Measurements from ENCODE around the gene RERE. TPM values are rescaled to one million over a fixed set of nuclear protein-coding genes. Genes with fewer than 3 reads are reported as not detected.

RERE gene
- total RNA-seq, 2 experiments from 2014 or later: 73.1 to 211 TPM

- Histone ChIP-seq H3K4me2 (ENCODE audit: low read length) (no peak overlapping the region), H3K4me1 (ENCODE audit: insufficient read depth, low read length, poor library complexity, severe bottlenecking) (peaks cover 5% of the 10 kb centered on the region), H3K79me2 (ENCODE audit: insufficient read depth, low read depth, low read length) (no peaks in the 10 kb centered on the region), H3K9me2 (ENCODE audit: insufficient read depth, low read length) (no peaks in the 10 kb centered on the region), H3K4me3 (ENCODE audit: low read depth, low read length, poor library complexity, severe bottlenecking) (no peak overlapping the region), H3K36me3 (ENCODE audit: insufficient read depth, low read length) (no peaks in the 10 kb centered on the region), H3K27ac (ENCODE audit: low read depth, low read length, poor library complexity, severe bottlenecking) (no peak overlapping the region), H4K20me1 (ENCODE audit: insufficient read depth, low read length) (no peaks in the 10 kb centered on the region), H2AFZ (ENCODE audit: low read length) (no peak overlapping the region), H3K9me3 (ENCODE audit: low read length) (no peaks in the 10 kb centered on the region)
- no TSS peak for BruUV-seq (replicated peaks)
- POLR2A ChIA-PET: interaction anchor here (0.6 kb wide), 1 partner anchor 530 kb away, joined by 3 read pairs; no protein-coding TSS in a partner anchor
- DNase-seq (ENCODE audit: low spot score): no peak
- TF ChIP-seq CTCF (conservative IDR thresholded peaks at IDR 0.05; ENCODE audit: low read length) (no peak), EZH2phosphoT487 (IDR thresholded peaks at IDR 0.05; ENCODE audit: borderline replicate concordance, low read depth, low read length) (no peak)
- CTCF ChIA-PET (ENCODE audit: unreplicated experiment): interaction anchor here (1.2 kb wide), 1 partner anchor 9 kb away, joined by 4 read pairs; no protein-coding TSS in a partner anchor
- intact Hi-C loops (cut with micrococcal nuclease; ENCODE audit: unreplicated experiment): no loop called here
Observed at GRCh38 chr1:8839990-8840389, 22.6 kb upstream of the RERE start.

DNA sequence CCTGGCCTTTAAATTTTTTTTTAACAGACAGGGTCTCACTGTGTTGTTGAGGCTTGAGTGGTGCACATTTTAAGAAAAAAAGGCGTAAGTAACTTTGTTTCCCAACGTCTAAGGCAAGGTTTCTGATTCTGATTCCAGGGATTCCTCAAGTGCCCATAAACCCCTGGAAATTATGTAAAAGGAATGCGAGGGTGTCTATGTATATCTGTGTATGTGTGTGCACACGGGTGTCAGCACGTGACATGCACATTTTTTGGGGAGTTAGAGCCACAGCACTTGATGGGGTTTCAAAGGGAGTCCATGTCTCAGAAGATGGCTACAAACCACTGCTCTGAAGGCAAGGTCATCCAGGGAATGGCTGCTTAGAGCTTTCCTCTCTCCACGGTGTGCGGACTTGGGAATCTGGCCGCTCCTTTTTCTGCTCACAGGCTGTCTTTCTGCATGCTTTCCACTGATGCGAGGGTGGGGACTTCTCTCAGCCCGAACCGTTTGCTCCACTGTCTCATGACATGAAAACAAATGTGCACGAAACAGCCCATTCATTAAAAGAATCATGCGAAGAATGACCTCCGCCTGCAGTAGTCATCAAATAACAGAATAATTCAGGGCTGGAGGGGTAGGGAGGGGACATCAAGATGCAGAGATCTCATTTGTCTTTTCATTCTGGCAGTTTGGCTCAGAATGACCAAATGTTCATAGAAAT, 18.7 kb upstream of the RERE start:
- POLR2A ChIA-PET: interaction anchor here (0.9 kb wide), 1 partner anchor 46 kb away, joined by 4 read pairs; no protein-coding TSS in a partner anchor

More for the DNA sequence above, 18.7 kb upstream of the RERE start:
- no peaks in the 10 kb centered on the region for H3K9me3 ChIP-seq (ENCODE audit: low read length)
- DNase-seq (ENCODE audit: low spot score): no peak
- H2AFZ ChIP-seq (ENCODE audit: low read length): no peak overlapping the region
- H3K4me3 ChIP-seq (ENCODE audit: low read depth, low read length, poor library complexity, severe bottlenecking): no peak overlapping the region
- no peaks in the 10 kb centered on the region for H4K20me1 ChIP-seq (ENCODE audit: insufficient read depth, low read length)
- H3K36me3 ChIP-seq (ENCODE audit: insufficient read depth, low read length): no peaks in the 10 kb centered on the region
- BruUV-seq (replicated peaks): no TSS peak
- no peaks in the 10 kb centered on the region for H3K79me2 ChIP-seq (ENCODE audit: insufficient read depth, low read depth, low read length)
- H3K4me1 ChIP-seq (ENCODE audit: insufficient read depth, low read length, poor library complexity, severe bottlenecking): no peaks in the 10 kb centered on the region
- H3K4me2 ChIP-seq (ENCODE audit: low read length): no peak overlapping the region
- CTCF ChIA-PET (ENCODE audit: unreplicated experiment): no interaction called here
- TF ChIP-seq EZH2phosphoT487 (IDR thresholded peaks at IDR 0.05; ENCODE audit: borderline replicate concordance, low read depth, low read length) (no peak), CTCF (conservative IDR thresholded peaks at IDR 0.05; ENCODE audit: low read length) (no peak)
- intact Hi-C loops (cut with micrococcal nuclease; ENCODE audit: unreplicated experiment): no loop called here
- no peaks in the 10 kb centered on the region for H3K9me2 ChIP-seq (ENCODE audit: insufficient read depth, low read length)
- H3K27ac ChIP-seq (ENCODE audit: low read depth, low read length, poor library complexity, severe bottlenecking): no peak overlapping the region

Data from OCI-LY7 (cell line).